Measurements from ENCODE around the gene TTC19. TPM values are rescaled to one million over a fixed set of nuclear protein-coding genes. Genes with fewer than 3 reads are reported as not detected.

Gene TTC19
- total RNA-seq, 1 donor from 2014 or later, result 158 TPM

DNA sequence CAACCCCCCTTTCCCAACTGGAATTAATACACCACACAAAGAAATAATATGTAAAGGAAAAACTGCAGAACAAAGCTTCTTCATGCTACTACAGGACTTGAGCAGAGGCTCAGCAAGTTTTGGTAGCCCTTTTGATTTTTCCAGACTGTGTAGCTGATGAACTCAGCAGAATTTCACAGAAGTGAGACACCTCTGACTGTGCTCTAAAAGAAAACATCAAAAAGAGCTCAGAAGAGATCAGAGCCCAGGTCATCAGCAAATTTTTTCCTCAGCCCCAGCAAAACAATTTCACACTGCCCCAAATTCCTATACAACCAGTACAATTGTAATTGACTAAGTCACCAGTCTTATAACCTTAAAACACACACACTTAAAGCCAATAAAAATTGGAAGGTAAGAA is 38.0 kb downstream of the TTC19 start:
- no peaks in the 10 kb centered on the region for H3K9me3 ChIP-seq
- peaks cover 51 to 84% of the 10 kb centered on the region in 2 donors for H3K36me3 ChIP-seq
- H3K27ac ChIP-seq, result no peak overlapping the region
- H3K4me3 ChIP-seq, result no peak overlapping the region
- no peaks in the 10 kb centered on the region for H3K27me3 ChIP-seq
- TF ChIP-seq, protein P1, sequence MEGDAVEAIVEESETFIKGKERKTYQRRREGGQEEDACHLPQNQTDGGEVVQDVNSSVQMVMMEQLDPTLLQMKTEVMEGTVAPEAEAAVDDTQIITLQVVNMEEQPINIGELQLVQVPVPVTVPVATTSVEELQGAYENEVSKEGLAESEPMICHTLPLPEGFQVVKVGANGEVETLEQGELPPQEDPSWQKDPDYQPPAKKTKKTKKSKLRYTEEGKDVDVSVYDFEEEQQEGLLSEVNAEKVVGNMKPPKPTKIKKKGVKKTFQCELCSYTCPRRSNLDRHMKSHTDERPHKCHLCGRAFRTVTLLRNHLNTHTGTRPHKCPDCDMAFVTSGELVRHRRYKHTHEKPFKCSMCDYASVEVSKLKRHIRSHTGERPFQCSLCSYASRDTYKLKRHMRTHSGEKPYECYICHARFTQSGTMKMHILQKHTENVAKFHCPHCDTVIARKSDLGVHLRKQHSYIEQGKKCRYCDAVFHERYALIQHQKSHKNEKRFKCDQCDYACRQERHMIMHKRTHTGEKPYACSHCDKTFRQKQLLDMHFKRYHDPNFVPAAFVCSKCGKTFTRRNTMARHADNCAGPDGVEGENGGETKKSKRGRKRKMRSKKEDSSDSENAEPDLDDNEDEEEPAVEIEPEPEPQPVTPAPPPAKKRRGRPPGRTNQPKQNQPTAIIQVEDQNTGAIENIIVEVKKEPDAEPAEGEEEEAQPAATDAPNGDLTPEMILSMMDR (IDR thresholded peaks at IDR 0.05), result no peak
- no peak for DNase-seq (ENCODE audit: low spot score in 2 of 2)
- intact Hi-C loops (cut with DNase I), result no loop called here
- no peaks in the 10 kb centered on the region for H3K4me1 ChIP-seq

DNA sequence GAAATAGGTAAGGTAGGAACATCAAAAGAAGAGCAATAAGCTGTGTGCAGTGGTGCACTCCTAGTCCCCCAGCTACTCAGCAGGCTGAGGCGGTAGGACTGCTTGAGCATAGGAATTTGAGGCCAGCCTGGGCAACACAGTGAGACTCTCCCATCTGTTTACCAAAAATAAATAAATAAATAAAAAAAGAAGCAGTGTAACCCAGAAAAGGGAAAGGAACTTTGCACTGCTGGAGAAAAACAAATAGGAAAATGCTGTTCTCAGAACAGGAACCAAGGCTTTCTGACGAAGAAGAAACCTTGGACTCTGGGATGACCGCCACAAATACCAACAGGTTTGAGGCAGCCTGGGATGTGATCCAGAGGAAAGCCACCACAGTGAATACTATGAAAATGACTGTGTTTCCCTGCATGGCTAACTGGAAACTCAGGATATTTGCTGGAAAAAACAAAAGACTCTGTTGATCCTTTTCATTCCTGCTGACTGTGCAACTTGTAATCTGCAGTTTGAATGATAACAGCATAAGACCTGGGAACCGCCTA is 41.2 kb downstream of the TTC19 start:
- no peaks in the 10 kb centered on the region for H3K9me3 ChIP-seq
- H3K27ac ChIP-seq, result peak overlapping the region; percentile 35
- no peak for DNase-seq (ENCODE audit: low spot score in 2 of 2)
- intact Hi-C loops (cut with DNase I), result no loop called here
- H3K4me3 ChIP-seq, result no peak overlapping the region
- TF ChIP-seq, protein P1 (IDR thresholded peaks at IDR 0.05), result no peak
- no peaks in the 10 kb centered on the region for H3K4me1 ChIP-seq
- no peaks in the 10 kb centered on the region for H3K27me3 ChIP-seq
- H3K36me3 ChIP-seq, result peaks cover 50 to 84% of the 10 kb centered on the region in 2 donors

DNA sequence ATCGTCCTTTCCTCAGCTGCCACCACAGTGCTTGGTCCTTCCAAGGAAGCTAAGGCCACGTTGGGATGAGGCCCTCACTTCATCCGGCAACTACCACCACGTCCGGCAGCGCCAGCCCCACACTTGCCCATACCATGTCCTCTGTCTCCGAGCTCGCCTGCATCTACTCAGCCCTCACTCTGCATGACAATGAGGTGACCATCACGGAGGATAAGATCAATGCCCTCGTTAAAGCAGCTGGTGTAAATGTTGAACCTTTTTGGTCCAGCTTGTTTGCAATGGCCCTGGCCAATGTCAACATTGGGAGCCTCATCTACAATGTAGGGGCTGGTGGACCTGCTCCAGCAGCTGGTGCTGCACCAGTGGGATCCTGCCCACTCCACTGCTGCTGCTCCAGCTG is 44.9 kb downstream of the TTC19 start:
- DNase-seq (ENCODE audit: low spot score in 2 of 2), result no peak
- TF ChIP-seq, protein P1 (IDR thresholded peaks at IDR 0.05), result no peak
- intact Hi-C loops (cut with DNase I), result no loop called here
- no peak overlapping the region for H3K4me3 ChIP-seq
- no peak overlapping the region for H3K27ac ChIP-seq
- no peaks in the 10 kb centered on the region for H3K9me3 ChIP-seq
- H3K27me3 ChIP-seq, result no peaks in the 10 kb centered on the region
- no peaks in the 10 kb centered on the region for H3K4me1 ChIP-seq
- H3K36me3 ChIP-seq, result peaks cover 64 to 84% of the 10 kb centered on the region in 2 donors

DNA sequence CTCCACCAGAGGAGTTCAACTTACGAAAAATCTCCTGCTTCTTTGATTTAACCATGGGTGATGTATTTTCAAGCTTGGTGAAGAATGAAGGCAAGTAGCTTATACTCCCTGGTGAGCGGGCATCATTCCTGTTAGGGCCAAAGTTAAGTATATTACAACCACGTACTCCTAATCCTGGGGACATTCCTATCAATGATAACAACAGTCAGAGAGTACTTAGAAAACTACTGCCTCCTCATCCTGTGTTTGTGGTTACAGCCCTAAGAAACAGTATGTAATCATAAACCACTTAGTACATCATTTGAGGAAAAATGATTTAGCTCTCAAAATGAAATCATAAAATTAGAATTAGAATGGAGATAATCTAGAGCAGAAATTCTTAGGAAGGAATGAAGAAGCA is 47.3 kb downstream of the TTC19 start:
- H3K27ac ChIP-seq, result no peak overlapping the region
- peaks cover 61 to 91% of the 10 kb centered on the region in 2 donors for H3K36me3 ChIP-seq
- H3K4me1 ChIP-seq, result no peaks in the 10 kb centered on the region
- TF ChIP-seq, protein P1 (IDR thresholded peaks at IDR 0.05), result no peak
- DNase-seq (ENCODE audit: low spot score in 2 of 2), result no peak
- H3K4me3 ChIP-seq, result no peak overlapping the region
- no peaks in the 10 kb centered on the region for H3K27me3 ChIP-seq
- H3K9me3 ChIP-seq, result no peaks in the 10 kb centered on the region
- intact Hi-C loops (cut with DNase I), result no loop called here

DNA sequence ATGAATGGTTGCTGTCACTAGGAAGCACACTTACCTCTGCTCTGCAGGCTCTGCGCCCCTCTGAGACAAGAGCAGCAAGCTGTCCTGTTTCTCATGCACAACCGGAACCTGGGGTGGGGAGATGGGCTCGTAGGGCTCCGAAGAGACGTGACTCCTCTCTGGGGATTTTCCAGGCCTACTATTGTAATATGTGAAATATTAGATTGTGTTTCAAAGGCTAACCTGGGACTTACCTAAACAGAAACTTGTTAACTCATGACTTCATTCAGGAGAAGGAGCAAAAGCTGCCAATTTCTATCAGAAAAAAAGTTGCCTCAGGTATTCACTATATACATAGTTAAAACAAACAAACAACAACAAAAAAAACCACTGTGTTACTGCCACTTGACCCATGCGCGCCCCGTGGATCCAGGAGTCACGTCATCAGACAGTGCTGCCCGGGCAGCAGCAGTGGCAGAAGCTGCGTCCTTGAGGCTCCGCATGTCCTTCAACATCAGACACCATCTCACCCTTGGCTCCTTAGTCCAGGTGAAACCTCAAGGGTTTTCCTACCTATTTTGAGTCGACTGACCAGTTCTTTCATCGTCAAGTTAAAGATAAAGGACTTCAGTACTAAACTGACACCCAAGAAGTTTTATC is 49.3 kb downstream of the TTC19 start:
- Histone ChIP-seq H3K9me3 (no peaks in the 10 kb centered on the region), H3K36me3 (peaks cover 55 to 86% of the 10 kb centered on the region in 2 donors), H3K27me3 (no peaks in the 10 kb centered on the region), H3K4me1 (no peaks in the 10 kb centered on the region), H3K27ac (no peak overlapping the region), H3K4me3 (no peak overlapping the region)
- no peak for DNase-seq (ENCODE audit: low spot score in 2 of 2)
- TF ChIP-seq, protein P1 (IDR thresholded peaks at IDR 0.05), result no peak
- intact Hi-C loops (cut with DNase I), result no loop called here
